ELR (cell line): ENCODE measurements around the gene ALOX12.

Experiments
- DNase-seq: peaks from one replicate; pipeline ENCODE4 v3.0.0-alpha.2; 2015; ENCODE audit warnings: low read depth

Gene ALOX12

GRCh38 chr17:7022781-7023571 lies 27.1 kb downstream of the ALOX12 start, which contains the start of gene BCL6B:
Gene BCL6B (plus strand): TSS chr17:7023050. CDS start chr17:7023672, 622 bp downstream.
- no peak for DNase-seq

GRCh38 chr17:7023576-7024401 lies 27.9 kb downstream of the ALOX12 start:
- DNase-seq: peak; percentile 82

DNA sequence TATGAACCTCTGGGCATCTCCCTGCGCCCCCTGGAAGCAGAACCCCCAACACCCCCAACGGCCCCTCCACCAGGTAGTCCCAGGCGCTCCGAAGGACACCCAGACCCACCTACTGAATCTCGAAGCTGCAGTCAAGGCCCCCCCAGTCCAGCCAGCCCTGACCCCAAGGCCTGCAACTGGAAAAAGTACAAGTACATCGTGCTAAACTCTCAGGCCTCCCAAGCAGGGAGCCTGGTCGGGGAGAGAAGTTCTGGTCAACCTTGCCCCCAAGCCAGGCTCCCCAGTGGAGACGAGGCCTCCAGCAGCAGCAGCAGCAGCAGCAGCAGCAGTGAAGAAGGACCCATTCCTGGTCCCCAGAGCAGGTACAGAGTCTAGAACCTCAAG lies 28.5 kb downstream of the ALOX12 start:
- no peak for DNase-seq

GRCh38 chr17:7025245-7025644 lies 29.4 kb downstream of the ALOX12 start:
- DNase-seq: no peak

GRCh38 chr17:7026471-7027115 lies 30.7 kb downstream of the ALOX12 start:
- no peak for DNase-seq

DNA sequence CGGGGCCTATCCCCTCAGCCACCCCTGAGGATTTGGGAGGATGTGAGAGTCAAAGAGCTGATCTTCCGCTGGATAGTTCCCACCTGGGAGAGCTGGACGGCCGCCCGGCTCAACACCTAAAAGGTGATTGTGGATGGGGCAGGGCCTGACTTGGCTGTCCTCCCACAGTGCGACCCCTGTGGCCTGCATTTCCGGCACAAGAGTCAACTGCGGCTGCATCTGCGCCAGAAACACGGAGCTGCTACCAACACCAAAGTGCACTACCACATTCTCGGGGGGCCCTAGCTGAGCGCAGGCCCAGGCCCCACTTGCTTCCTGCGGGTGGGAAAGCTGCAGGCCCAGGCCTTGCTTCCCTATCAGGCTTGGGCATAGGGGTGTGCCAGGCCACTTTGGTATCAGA lies 31.5 kb downstream of the ALOX12 start:
- no peak for DNase-seq

DNA sequence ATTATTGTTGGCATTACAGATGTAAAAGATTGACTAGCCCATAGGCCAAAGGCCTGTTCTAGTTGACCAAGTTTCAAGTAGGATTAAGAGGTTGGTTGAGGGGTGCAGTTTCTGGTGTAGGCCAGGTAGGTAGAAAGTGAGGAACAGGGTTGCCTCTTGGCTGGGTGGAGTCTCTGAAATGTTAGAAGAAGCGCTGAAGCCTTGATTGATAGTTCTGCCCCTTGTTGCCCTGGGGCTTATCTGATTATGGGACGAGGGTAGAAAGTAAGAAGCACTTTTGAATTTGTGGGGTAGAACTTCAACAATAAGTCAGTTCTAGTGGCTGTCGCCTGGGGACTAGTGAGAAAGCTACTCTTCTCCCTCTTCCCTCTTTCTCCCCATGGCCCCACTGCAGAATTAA lies 33.2 kb downstream of the ALOX12 start:
- DNase-seq: no peak

GRCh38 chr17:7029659-7030058 lies 33.8 kb downstream of the ALOX12 start:
- no peak for DNase-seq

GRCh38 chr17:7034955-7035590 lies 39.2 kb downstream of the ALOX12 start:
- DNase-seq: no peak

GRCh38 chr17:7035591-7036368 lies 39.9 kb downstream of the ALOX12 start, which contains the start of gene SLC16A13:
Gene SLC16A13 (plus strand): TSS chr17:7036015. CDS start chr17:7036383, 368 bp downstream.
- peak; percentile 98 for DNase-seq

GRCh38 chr17:7038025-7038862 lies 42.4 kb downstream of the ALOX12 start:
- DNase-seq: no peak

DNA sequence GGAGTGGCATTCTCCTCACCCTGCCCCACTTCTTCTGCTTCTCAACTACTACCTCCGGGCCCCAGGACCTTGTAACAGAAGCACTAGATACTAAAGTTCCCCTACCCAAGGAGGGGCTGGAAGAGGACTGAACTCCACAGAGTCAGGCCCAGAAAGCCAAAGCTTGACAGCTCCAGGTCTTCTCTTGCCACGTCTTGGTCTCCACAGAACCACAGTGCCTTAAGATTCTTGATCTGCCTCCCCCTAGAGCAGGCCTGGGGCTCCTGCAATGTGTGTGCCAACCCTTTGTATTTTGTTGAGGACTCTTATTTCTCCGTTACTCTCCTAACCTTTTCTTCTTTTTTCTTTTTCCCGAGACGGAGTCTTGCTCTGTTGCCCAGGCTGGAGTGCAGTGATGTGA lies 44.0 kb downstream of the ALOX12 start:
- DNase-seq: no peak

GRCh38 chr17:7041607-7042500 lies 46.0 kb downstream of the ALOX12 start:
- no peak for DNase-seq

GRCh38 chr17:7042501-7043181 lies 46.8 kb downstream of the ALOX12 start:
- no peak for DNase-seq

- DNase-seq: no peak
Observed at GRCh38 chr17:7043182-7043496, 47.3 kb downstream of the ALOX12 start.

GRCh38 chr17:7043497-7044198 lies 47.8 kb downstream of the ALOX12 start, which contains the start of gene SLC16A11:
Gene SLC16A11 (minus strand): TSS chr17:7044092. CDS start chr17:7043513, 579 bp downstream.
- DNase-seq: no peak

- peak; percentile 82 for DNase-seq
Observed at GRCh38 chr17:7045492-7046126, 49.8 kb downstream of the ALOX12 start.
